WTC11 (cell line): ENCODE data around the gene BPIFA2. TPM values are rescaled to one million over a fixed set of nuclear protein-coding genes. Genes with fewer than 3 reads are reported as not detected.

Experiments used
- ATAC-seq: fragments of 200-7000 bp; cut with Tn5 transposase; 2 replicates; pipeline ENCODE4 v1.10.0; 2021; ENCODE audit warnings: mild to moderate bottlenecking, moderate library complexity
- Bru-seq: library from RNA; stranded (reverse); fragments of 400-500 nt; gene quantifications from one replicate; lab custom pipeline; 2021; lab: Mats Ljungman, UMichigan
- CTCF ChIA-PET: fragments of 300-600 bp; sonication (Branson Sonifier 250); formaldehyde crosslinking; loops from one replicate; lab custom pipeline; 2021; ENCODE audit warnings: antibody characterized with exemption; lab: Charles Lee
- POLR2A ChIA-PET: fragments of 350-600 bp; sonication (Branson Sonifier 250); formaldehyde crosslinking; loops from one replicate; lab custom pipeline; 2021; ENCODE audit warnings: antibody characterized with exemption; lab: Charles Lee
- DNase-seq: peaks from one replicate; pipeline ENCODE4 v3.0.0; 2021; ENCODE audit warnings: low spot score
- H3K27ac Mint-ChIP-seq: 2 replicates; pipeline ENCODE4 v1.8.0; 2021; ENCODE audit warnings: mixed read lengths
- H3K27me3 Mint-ChIP-seq: 2 replicates; pipeline ENCODE4 v1.8.0; 2021; ENCODE audit warnings: low read depth, mild to moderate bottlenecking, moderate library complexity, mixed read lengths
- H3K36me3 Mint-ChIP-seq: 2 replicates; pipeline ENCODE4 v1.8.0; 2021; ENCODE audit warnings: mixed read lengths
- H3K4me1 Mint-ChIP-seq: 2 replicates; pipeline ENCODE4 v1.8.0; 2022; ENCODE audit warnings: mixed read lengths
- H3K4me3 Mint-ChIP-seq: 2 replicates; pipeline ENCODE4 v1.8.0; 2021; ENCODE audit warnings: mild to moderate bottlenecking, moderate library complexity, mixed read lengths
- H3K9me3 Mint-ChIP-seq: 2 replicates; pipeline ENCODE4 v1.8.0; 2021; ENCODE audit warnings: mixed read lengths
- ARID4B ChIP-seq: sonication (generic); formaldehyde crosslinking; IDR thresholded peaks from 2 replicates; pipeline ENCODE4 v1.8.0; 2023; ENCODE audit warnings: missing genetic modification reagents, mild to moderate bottlenecking, borderline replicate concordance
- CTCF ChIP-seq: fragments of 200-600 bp; IDR thresholded peaks from 2 replicates; pipeline ENCODE4 v1.8.0; 2022; ENCODE audit warnings: antibody characterized with exemption
- E2F1 ChIP-seq: sonication (generic); formaldehyde crosslinking; IDR thresholded peaks from 2 replicates; pipeline ENCODE4 v1.8.0; 2022; ENCODE audit warnings: mild to moderate bottlenecking, missing genetic modification reagents
- E2F5 ChIP-seq: sonication (generic); formaldehyde crosslinking; IDR thresholded peaks from 2 replicates; pipeline ENCODE4 v1.8.1; 2022; ENCODE audit warnings: mild to moderate bottlenecking, moderate library complexity, missing genetic modification reagents
- FOXP1 ChIP-seq: sonication (generic); formaldehyde crosslinking; IDR thresholded peaks from 2 replicates; pipeline ENCODE4 v1.8.0; 2022; ENCODE audit warnings: missing genetic modification reagents, mild to moderate bottlenecking, moderate library complexity, borderline replicate concordance
- GTF2I ChIP-seq: fragments of 250-450 bp; sonication (Bioruptor Pico); conservative IDR thresholded peaks from 2 replicates; pipeline ENCODE4 v1.4.0; 2021; ENCODE audit warnings: mild to moderate bottlenecking
- KAT7 ChIP-seq: sonication (generic); formaldehyde crosslinking; IDR thresholded peaks from 2 replicates; pipeline ENCODE4 v1.8.1; 2023; ENCODE audit warnings: missing genetic modification reagents, mild to moderate bottlenecking, borderline replicate concordance
- MLX ChIP-seq: sonication (generic); formaldehyde crosslinking; IDR thresholded peaks from 2 replicates; pipeline ENCODE4 v1.8.1; 2023; ENCODE audit warnings: mild to moderate bottlenecking, missing genetic modification reagents, moderate library complexity
- NR2C2 ChIP-seq: sonication (generic); formaldehyde crosslinking; IDR thresholded peaks from 2 replicates; pipeline ENCODE4 v1.8.0; 2022; ENCODE audit warnings: mild to moderate bottlenecking, missing genetic modification reagents
- NR3C1 ChIP-seq: sonication (generic); formaldehyde crosslinking; conservative IDR thresholded peaks from 2 replicates; pipeline ENCODE4 v1.8.1; 2023; ENCODE audit warnings: low read depth, mild to moderate bottlenecking, missing genetic modification reagents
- OVOL2 ChIP-seq: fragments of 250-450 bp; sonication (Bioruptor Pico); IDR thresholded peaks from 2 replicates; pipeline ENCODE4 v1.9.0; 2021; ENCODE audit warnings: mild to moderate bottlenecking, borderline replicate concordance
- TEAD1 ChIP-seq: sonication (generic); formaldehyde crosslinking; IDR thresholded peaks from 2 replicates; pipeline ENCODE4 v1.8.0; 2022; ENCODE audit warnings: mild to moderate bottlenecking, missing genetic modification reagents
- USF1 ChIP-seq: sonication (generic); formaldehyde crosslinking; IDR thresholded peaks from 2 replicates; pipeline ENCODE4 v1.8.0; 2022; ENCODE audit warnings: mild to moderate bottlenecking, missing genetic modification reagents
- ZNF121 ChIP-seq: sonication (generic); formaldehyde crosslinking; IDR thresholded peaks from 2 replicates; pipeline ENCODE4 v1.8.0; 2023; ENCODE audit warnings: missing genetic modification reagents
- ZNF138 ChIP-seq: sonication (generic); formaldehyde crosslinking; conservative IDR thresholded peaks from 2 replicates; pipeline ENCODE4 v1.8.1; 2022; ENCODE audit warnings: mild to moderate bottlenecking, moderate library complexity, missing genetic modification reagents
- ZNF263 ChIP-seq: sonication (generic); formaldehyde crosslinking; IDR thresholded peaks from 2 replicates; pipeline ENCODE4 v1.8.1; 2022; ENCODE audit warnings: low read depth, mild to moderate bottlenecking, moderate library complexity, missing genetic modification reagents
- ZNF281 ChIP-seq: sonication (generic); formaldehyde crosslinking; IDR thresholded peaks from 2 replicates; pipeline ENCODE4 v1.8.0; 2023; ENCODE audit warnings: mild to moderate bottlenecking, missing genetic modification reagents
- ZNF317 ChIP-seq: sonication (generic); formaldehyde crosslinking; IDR thresholded peaks from 2 replicates; pipeline ENCODE4 v1.8.1; 2023; ENCODE audit warnings: low read depth, mild to moderate bottlenecking, moderate library complexity, missing genetic modification reagents, borderline replicate concordance
- ZSCAN18 ChIP-seq: fragments of 250-450 bp; sonication (Bioruptor Pico); IDR thresholded peaks from 2 replicates; pipeline ENCODE4 v2.1.2; 2022; ENCODE audit warnings: mild to moderate bottlenecking, moderate library complexity
- long read RNA-seq, 3 experiments: library from RNA in 1 of 3; library from capped mRNA in 1 of 3; library from polyadenylated mRNA in 1 of 3; unstranded in 2 of 3; stranded (forward) in 1 of 3; transcript quantifications; one replicate each; pipeline ENCODE4 v2.0.0, GENCODE V29; 2021
- total RNA-seq: library from RNA; stranded (reverse); gene quantifications from 3 replicates; pipeline ENCODE4 v1.2.3, GENCODE V29; 2021

BPIFA2 gene
- total RNA-seq: not detected in 3 replicates
- Bru-seq, nascent RNA: not detected
- long read RNA-seq, experiment 1: 0 reads
- long read RNA-seq, experiment 2: 0 reads
- long read RNA-seq, experiment 3: 0 reads

- peaks cover 10% of the 10 kb centered on the region for H3K27me3 Mint-ChIP-seq
- no peak within 1 kb of the TSS for H3K4me3 Mint-ChIP-seq
- H3K27ac Mint-ChIP-seq: no peak within 1 kb of the TSS
- ChIA-PET CTCF (no interaction called here), POLR2A (no interaction called here)
- ATAC-seq: no peak
- peaks cover 7% of the 10 kb centered on the region for H3K36me3 Mint-ChIP-seq
- DNase-seq: no peak
- TF ChIP-seq E2F1 (CRISPR knock-in tag) (no peak), ZNF138 (CRISPR knock-in tag) (no peak), ZNF281 (CRISPR knock-in tag) (no peak), ZSCAN18 (CRISPR knock-in tag) (no peak), MLX (CRISPR knock-in tag) (no peak), CTCF (no peak), NR3C1 (no peak), E2F5 (no peak), ZNF121 (CRISPR knock-in tag) (no peak), KAT7 (no peak), GTF2I (no peak), FOXP1 (CRISPR knock-in tag) (no peak)
- no peaks in the 10 kb centered on the region for H3K4me1 Mint-ChIP-seq
- H3K9me3 Mint-ChIP-seq: peaks cover 33% of the 10 kb centered on the region
Measured at GRCh38 chr20:33167859-33168258, at the start of gene BPIFA2. BPIFA2 (plus strand) TSS chr20:33168159; CDS start chr20:33169146, 987 bp downstream.

- POLR2A ChIA-PET: no interaction called here
- no peak overlapping the region for H3K4me3 Mint-ChIP-seq
- DNase-seq (no peak), ATAC-seq (no peak)
- H3K9me3 Mint-ChIP-seq: peaks cover 44% of the 10 kb centered on the region
- H3K36me3 Mint-ChIP-seq: peaks cover 14% of the 10 kb centered on the region
- CTCF ChIA-PET: no interaction called here
- H3K4me1 Mint-ChIP-seq: no peaks in the 10 kb centered on the region
- peaks cover 12% of the 10 kb centered on the region for H3K27me3 Mint-ChIP-seq
- H3K27ac Mint-ChIP-seq: no peak overlapping the region
- TF ChIP-seq TEAD1 (CRISPR knock-in tag): no peak
- TF ChIP-seq USF1 (CRISPR knock-in tag): no peak
- TF ChIP-seq ARID4B: no peak
- TF ChIP-seq NR2C2 (CRISPR knock-in tag): no peak
- no peak for TF ChIP-seq OVOL2 (CRISPR knock-in tag)
- TF ChIP-seq ZNF317 (CRISPR knock-in tag): no peak
- no peak for TF ChIP-seq ZNF263 (CRISPR knock-in tag)
Measured at GRCh38 chr20:33119725-33120720, 47.9 kb upstream of the BPIFA2 start.
